B cell (primary cell): ENCODE measurements around the gene ARL4C. TPM values are rescaled to one million over a fixed set of nuclear protein-coding genes. Genes with fewer than 3 reads are reported as not detected.

Experiments used
- ATAC-seq: fragments of 200-7000 bp; cut with Tn5 transposase; one replicate; pipeline ENCODE4 v1.10.0; 2021; ENCODE audit warnings: low read depth, mild to moderate bottlenecking, moderate number of reproducible peaks, moderate library complexity
- CTCF ChIA-PET: fragments of 350-600 bp; sonication (Branson Sonifier 250); formaldehyde crosslinking; loops from one replicate; lab custom pipeline; 2021; ENCODE audit warnings: antibody characterized with exemption, inconsistent platforms; lab: Charles Lee
- POLR2A ChIA-PET: fragments of 350-600 bp; sonication (Branson Sonifier 250); formaldehyde crosslinking; loops from one replicate; lab custom pipeline; 2021; ENCODE audit warnings: antibody characterized with exemption; lab: Charles Lee
- DNase-seq: peaks from one replicate; pipeline ENCODE4 v3.0.0; 2013
- H2AFZ ChIP-seq: 2 replicates; pipeline ENCODE4 v1.6.1; 2012; ENCODE audit warnings: mild to moderate bottlenecking, low read depth, low read length; ENCODE audit not compliant: insufficient read depth, poor library complexity, severe bottlenecking
- H3K27ac ChIP-seq, 2 donors: 1 replicate in 1 of 2; 2 replicates in 1 of 2; pipeline ENCODE4 v1.5.1; 2012 to 2013; ENCODE audit warnings: low read length in 2 of 2, mild to moderate bottlenecking in 2 of 2, moderate library complexity in 1 of 2
- H3K27me3 ChIP-seq, 4 experiments: fragments of 200-600 bp in 1 of 4; sonication (generic) in 1 of 4; replicated peaks in 1 of 4; 1 replicate in 2 of 4; 2 replicates in 2 of 4; pipeline versions ENCODE4 v1.6.1 to v1.7.0; 2013 to 2016; ENCODE audit warnings: low read length in 3 of 4, mild to moderate bottlenecking in 2 of 4, mixed read lengths in 1 of 4, moderate library complexity in 1 of 4; ENCODE audit not compliant: insufficient read depth in 4 of 4, control insufficient read depth in 3 of 4; ENCODE audit errors: control extremely low read depth in 1 of 4
- H3K36me3 ChIP-seq, 2 experiments: replicated peaks in 1 of 2; 1 replicate in 1 of 2; 2 replicates in 1 of 2; pipeline versions ENCODE4 v1.6.1 to v1.7.1; 2013; ENCODE audit warnings: low read length in 1 of 2; ENCODE audit not compliant: insufficient read depth in 2 of 2, control insufficient read depth in 1 of 2; ENCODE audit errors: control extremely low read depth in 1 of 2, extremely low read depth in 1 of 2
- H3K4me1 ChIP-seq, 2 donors: fragments of 200-600 bp in 1 of 2; sonication (generic) in 1 of 2; 1 replicate in 1 of 2; 2 replicates in 1 of 2; pipeline versions ENCODE4 v1.5.1 to v1.6.1; 2013 to 2017; ENCODE audit warnings: low read length in 2 of 2; ENCODE audit not compliant: control insufficient read depth in 2 of 2, insufficient read depth in 2 of 2
- H3K4me2 ChIP-seq: replicated peaks from 2 replicates; pipeline ENCODE3; 2012; ENCODE audit warnings: mild to moderate bottlenecking, low read depth, low read length; ENCODE audit not compliant: poor library complexity, severe bottlenecking
- H3K4me3 ChIP-seq, 5 experiments: fragments of 200-600 bp in 1 of 5; sonication (generic) in 1 of 5; 1 replicate in 3 of 5; 2 replicates in 2 of 5; pipeline versions ENCODE4 v1.5.1 to v1.7.0; 2011 to 2016; ENCODE audit warnings: low read length in 4 of 5, mild to moderate bottlenecking in 4 of 5, low read depth in 2 of 5, control low read depth in 1 of 5, moderate library complexity in 1 of 5; ENCODE audit not compliant: insufficient read depth in 1 of 5; ENCODE audit errors: control extremely low read depth in 1 of 5, extremely low read depth in 1 of 5
- H3K79me2 ChIP-seq: fragments of 200-600 bp; sonication (generic); one replicate; pipeline ENCODE4 v1.6.0; 2016; ENCODE audit warnings: low read length; ENCODE audit not compliant: control insufficient read depth, insufficient read depth
- H3K9ac ChIP-seq: fragments of 200-600 bp; sonication (generic); 2 replicates; pipeline ENCODE4 v1.6.1; 2017; ENCODE audit warnings: mild to moderate bottlenecking, low read length, moderate library complexity
- H3K9me3 ChIP-seq, 3 donors: one replicate each; pipeline versions ENCODE4 v1.6.1 to v1.7.1; 2013; ENCODE audit warnings: low read length in 2 of 3; ENCODE audit not compliant: control insufficient read depth in 2 of 3, insufficient read depth in 1 of 3; ENCODE audit errors: control extremely low read depth in 1 of 3
- H4K20me1 ChIP-seq: 2 replicates; pipeline ENCODE4 v1.6.0; 2012; ENCODE audit warnings: mild to moderate bottlenecking, low read length; ENCODE audit not compliant: insufficient read depth, control insufficient read depth, poor library complexity, severe bottlenecking
- H3K27ac Mint-ChIP-seq: one replicate; pipeline ENCODE4 v1.8.0; 2021; ENCODE audit warnings: mixed read lengths
- H3K27me3 Mint-ChIP-seq: one replicate; pipeline ENCODE4 v1.8.0; 2021; ENCODE audit warnings: mixed read lengths
- H3K4me1 Mint-ChIP-seq: one replicate; pipeline ENCODE4 v1.8.0; 2021; ENCODE audit warnings: mixed read lengths
- H3K4me3 Mint-ChIP-seq: one replicate; pipeline ENCODE4 v1.8.0; 2021; ENCODE audit warnings: mixed read lengths
- H3K9me3 Mint-ChIP-seq: one replicate; pipeline ENCODE4 v1.8.0; 2022; ENCODE audit warnings: mixed read lengths; ENCODE audit not compliant: insufficient read depth
- EZH2 ChIP-seq: IDR thresholded peaks from 2 replicates; pipeline ENCODE4 v1.6.1; 2012; ENCODE audit warnings: borderline replicate concordance, low read depth, mild to moderate bottlenecking, moderate library complexity, low read length; ENCODE audit not compliant: insufficient read depth, poor library complexity, severe bottlenecking
- WGBS: methylation state at CpG from one replicate; pipeline ENCODE4 v1.1.5; 2013; ENCODE audit warnings: missing lambda C conversion rate; ENCODE audit not compliant: insufficient coverage; 5-methylcytosine and 5-hydroxymethylcytosine counted together
- intact Hi-C: fragments of 100-400 bp; cut with micrococcal nuclease; formaldehyde crosslinking; loops from one replicate; pipeline ENCODE4 v1.10.0; 2022
- polyA plus RNA-seq: library from polyadenylated mRNA; depleted of rRNA; stranded (reverse); fragments of >200 nt; gene quantifications from 2 replicates; pipeline ENCODE4 v1.2.3, GENCODE V29; 2012
- total RNA-seq, 2 donors: library from RNA; stranded (reverse); fragments of 120-200 nt in 1 of 2; gene quantifications; 1 replicate in 1 of 2; 2 replicates in 1 of 2; pipeline versions ENCODE4 v1.2.3 to v1.2.4, GENCODE V29; 2013 to 2022
- TF ChIP-seq, protein P1 (sequence below): fragments of 200-600 bp; IDR thresholded peaks from one replicate; pipeline ENCODE4 v1.8.0; 2022; ENCODE audit warnings: antibody characterized with exemption, mild to moderate bottlenecking

Gene ARL4C
- total and polyA plus RNA-seq, 2 donors (not counting 1 experiment from before 2014, with no cell fraction given): 20.2 to 22.5 TPM

DNA sequence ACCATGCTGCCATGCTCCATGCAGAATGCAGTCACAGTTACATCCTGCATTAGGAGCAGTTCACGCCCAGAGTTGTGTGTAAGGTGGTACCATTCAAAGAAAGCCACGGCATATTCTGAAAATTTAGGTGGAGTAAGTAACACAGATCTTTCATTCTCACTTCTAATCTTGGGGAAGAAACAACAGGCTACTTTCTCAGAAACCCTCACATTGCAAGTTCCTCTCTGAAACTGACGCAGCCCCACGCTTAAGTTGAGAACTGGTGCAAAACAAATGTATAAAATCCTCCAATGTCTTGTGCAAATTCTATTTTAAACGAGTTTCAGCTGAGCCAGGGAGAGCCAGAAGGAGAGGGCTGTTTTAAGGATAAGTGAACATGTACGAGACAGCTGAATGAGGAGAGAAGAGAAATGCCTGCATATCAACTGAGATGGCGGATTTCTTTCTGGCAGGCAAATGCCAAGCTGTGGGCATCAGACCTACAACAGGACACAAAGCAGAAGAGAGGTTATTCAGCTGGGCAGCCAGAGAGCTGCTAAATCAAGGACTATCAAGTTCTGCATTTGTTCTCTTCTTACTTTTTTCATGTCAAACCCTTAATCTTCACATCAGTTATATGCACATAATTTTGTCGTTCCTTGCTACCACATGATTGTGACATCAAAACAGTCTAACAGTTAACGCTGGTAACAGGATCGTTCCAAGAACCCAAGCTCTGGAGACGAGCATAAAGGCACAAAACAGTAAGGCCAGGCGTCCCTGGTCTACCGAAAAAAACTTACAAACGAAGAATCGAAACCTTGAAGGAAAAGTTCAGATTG lies 6.4 kb downstream of the ARL4C start:
- H3K4me2 ChIP-seq: peak overlapping the region; percentile 57
- ChIA-PET CTCF (interaction anchor here (1.1 to 2.4 kb wide), 2 partner anchors 201 to 355 kb away, joined by 6 to 10 read pairs; no protein-coding TSS in a partner anchor), POLR2A (no interaction called here)
- H4K20me1 ChIP-seq: peaks cover 63% of the 10 kb centered on the region
- peak overlapping the region; percentile 52 for H3K4me3 Mint-ChIP-seq
- peak overlapping the region; percentile 2 to 41 for H3K27ac ChIP-seq
- H3K4me1 Mint-ChIP-seq: peaks cover 77% of the 10 kb centered on the region
- no peaks in the 10 kb centered on the region for H3K27me3 Mint-ChIP-seq
- DNase-seq (peak; percentile 59), ATAC-seq (peak; percentile 36)
- peaks cover 0 to 15% of the 10 kb centered on the region in 2 experiments for H3K36me3 ChIP-seq
- intact Hi-C loops: no loop called here
- no peak for TF ChIP-seq EZH2
- TF ChIP-seq, protein P1, sequence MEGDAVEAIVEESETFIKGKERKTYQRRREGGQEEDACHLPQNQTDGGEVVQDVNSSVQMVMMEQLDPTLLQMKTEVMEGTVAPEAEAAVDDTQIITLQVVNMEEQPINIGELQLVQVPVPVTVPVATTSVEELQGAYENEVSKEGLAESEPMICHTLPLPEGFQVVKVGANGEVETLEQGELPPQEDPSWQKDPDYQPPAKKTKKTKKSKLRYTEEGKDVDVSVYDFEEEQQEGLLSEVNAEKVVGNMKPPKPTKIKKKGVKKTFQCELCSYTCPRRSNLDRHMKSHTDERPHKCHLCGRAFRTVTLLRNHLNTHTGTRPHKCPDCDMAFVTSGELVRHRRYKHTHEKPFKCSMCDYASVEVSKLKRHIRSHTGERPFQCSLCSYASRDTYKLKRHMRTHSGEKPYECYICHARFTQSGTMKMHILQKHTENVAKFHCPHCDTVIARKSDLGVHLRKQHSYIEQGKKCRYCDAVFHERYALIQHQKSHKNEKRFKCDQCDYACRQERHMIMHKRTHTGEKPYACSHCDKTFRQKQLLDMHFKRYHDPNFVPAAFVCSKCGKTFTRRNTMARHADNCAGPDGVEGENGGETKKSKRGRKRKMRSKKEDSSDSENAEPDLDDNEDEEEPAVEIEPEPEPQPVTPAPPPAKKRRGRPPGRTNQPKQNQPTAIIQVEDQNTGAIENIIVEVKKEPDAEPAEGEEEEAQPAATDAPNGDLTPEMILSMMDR: no peak
- H3K27me3 ChIP-seq: peaks cover 0 to 4% (median 0%) of the 10 kb centered on the region in 4 experiments
- H3K9me3 Mint-ChIP-seq: no peaks in the 10 kb centered on the region
- H3K9ac ChIP-seq: peak overlapping the region; percentile 14
- H3K4me1 ChIP-seq: peaks cover 68 to 80% of the 10 kb centered on the region in 2 donors
- H3K27ac Mint-ChIP-seq: peak overlapping the region; percentile 16
- H3K79me2 ChIP-seq: peaks cover 73% of the 10 kb centered on the region
- H3K9me3 ChIP-seq: no peaks in the 10 kb centered on the region
- no peak overlapping the region for H2AFZ ChIP-seq
- H3K4me3 ChIP-seq: peak overlapping the region in 2 of 5 experiments; percentile 7 to 27
- WGBS: 77% methylated on average over 11 of the region's 15 CpGs
